Pancreas (tissue), 10 donors: ENCODE data around the gene ANKH. TPM values are rescaled to one million over a fixed set of nuclear protein-coding genes. Genes with fewer than 3 reads are reported as not detected.

Experiments used
- ATAC-seq, 4 donors: fragments of 200-7000 bp; cut with Tn5 transposase; one replicate each; pipeline versions ENCODE4 v1.8.0 to v1.9.1; 2020; ENCODE audit warnings: mild to moderate bottlenecking in 4 of 4, moderate library complexity in 4 of 4
- DNase-seq, 6 donors: peaks; one replicate each; pipeline ENCODE4 v3.0.0-alpha.2; 2020
- FAIRE-seq: peaks from 2 replicates; lab custom pipeline; 2012; peaks lifted over from hg19 to GRCh38; lab: Jason Lieb, UNC
- H3K27ac ChIP-seq, 4 donors: fragments of 200-600 bp; sonication (generic); 1 replicate in 3 of 4; 2 replicates in 1 of 4; pipeline versions ENCODE4 v1.5.0 to v1.8.0; 2020
- H3K27me3 ChIP-seq, 4 donors: fragments of 200-600 bp; one replicate each; pipeline ENCODE4 v1.8.0; 2021
- H3K36me3 ChIP-seq, 3 donors: fragments of 200-600 bp; sonication (generic) in 1 of 3; one replicate each; pipeline versions ENCODE4 v1.5.0 to v1.8.0; 2020 to 2021
- H3K4me1 ChIP-seq, 3 donors: fragments of 200-600 bp; one replicate each; pipeline ENCODE4 v1.8.0; 2021
- H3K4me3 ChIP-seq, 4 donors: fragments of 200-600 bp; sonication (generic) in 2 of 4; one replicate each; pipeline versions ENCODE4 v1.5.0 to v1.8.0; 2020 to 2021
- H3K9me3 ChIP-seq, 4 donors: fragments of 200-600 bp; one replicate each; pipeline ENCODE4 v1.8.0; 2021
- CTCF ChIP-seq, 4 donors: fragments of 200-600 bp; sonication (generic) in 3 of 4; IDR thresholded peaks; one replicate each; pipeline versions ENCODE4 v1.5.0 to v1.8.0; 2021; ENCODE audit warnings: antibody characterized with exemption in 4 of 4
- WGBS, 2 donors: extraction: QIAGEN DNeasy Blood & Tissue Kit; methylation state at CpG; one replicate each; pipeline ENCODE4 v1.1.7; 2013; 5-methylcytosine and 5-hydroxymethylcytosine counted together
- intact Hi-C, 3 donors: fragments of 100-400 bp; cut with DNase I; formaldehyde crosslinking; loops; one replicate each; pipeline versions ENCODE4 v1.11.1 to v1.14.2; 2022
- polyA plus RNA-seq, 2 donors: library from polyadenylated mRNA; stranded (reverse); fragments of 200-250 nt; gene quantifications; one replicate each; pipeline ENCODE4 v1.2.3, GENCODE V29; 2013
- total RNA-seq, 6 donors: library from RNA; stranded (reverse); fragmentation: NEBNext Ultra II Directional in 4 of 6; extraction: Animal tissue kit (Norgen Biotek cat#: 25700) in 4 of 6; gene quantifications; one replicate each; pipeline versions ENCODE4 v1.2.1 to v1.2.4, GENCODE V29; 2021 to 2023
- donor health status: healthy with polysubstance abuse.
- donor health status: DM: no; HTN: no; CAD: no; lungs with moderate emphysema.
- donor health status: DM: no; HTN: no; CAD: no.
- donor health status: control.
- donor health status: control.
- donor health status: Bipolar disorder and iron deficiency.
- donor health status: DM: yes; HTN: yes; CAD: no.
- donor health status: DM: no; HTN: no; CAD: no.
- donor health status: DM: no; HTN: no; CAD: no.
- donor health status: DM: yes; HTN: yes; CAD: no.

The ANKH gene
- total and polyA plus RNA-seq, 8 donors: 11.8 to 48.6 (median 37.7) TPM

GRCh38 chr5:14793851-14794250, 77.7 kb downstream of the ANKH start:
- FAIRE-seq (no peak), DNase-seq (no peak), ATAC-seq (no peak)
- no peaks in the 10 kb centered on the region for H3K27me3 ChIP-seq
- intact Hi-C loops: no loop called here
- no peaks in the 10 kb centered on the region for H3K9me3 ChIP-seq
- TF ChIP-seq CTCF (IDR thresholded peaks at IDR 0.05): no peak
- H3K36me3 ChIP-seq: no peaks in the 10 kb centered on the region
- no peaks in the 10 kb centered on the region for H3K4me1 ChIP-seq
- no peak overlapping the region for H3K27ac ChIP-seq
- WGBS, 2 donors: 76 to 82% methylated on average over 5 of the region's 5 CpGs
- H3K4me3 ChIP-seq: no peak overlapping the region

- Histone ChIP-seq H3K4me1 (no peaks in the 10 kb centered on the region), H3K36me3 (no peaks in the 10 kb centered on the region), H3K9me3 (no peaks in the 10 kb centered on the region), H3K27ac (no peak overlapping the region), H3K4me3 (no peak overlapping the region), H3K27me3 (no peaks in the 10 kb centered on the region)
- DNase-seq (no peak), FAIRE-seq (no peak), ATAC-seq (no peak)
- intact Hi-C loops: no loop called here
- no peak for TF ChIP-seq CTCF (IDR thresholded peaks at IDR 0.05)
- WGBS, 2 donors: 95 to 96% methylated on average over 5 of the region's 5 CpGs
Measured at GRCh38 chr5:14790911-14791310, 80.7 kb downstream of the ANKH start.

- 73 to 75% methylated on average over 2 of the region's 2 CpGs for WGBS, 2 donors
- Histone ChIP-seq H3K27ac (no peak overlapping the region), H3K27me3 (no peaks in the 10 kb centered on the region), H3K36me3 (no peaks in the 10 kb centered on the region), H3K4me3 (no peak overlapping the region), H3K4me1 (no peaks in the 10 kb centered on the region), H3K9me3 (no peaks in the 10 kb centered on the region)
- FAIRE-seq: no peak
- intact Hi-C loops: no loop called here
- TF ChIP-seq CTCF (IDR thresholded peaks at IDR 0.05): no peak
- no peak for ATAC-seq
- no peak for DNase-seq
Measured at GRCh38 chr5:14790220-14790619, 81.4 kb downstream of the ANKH start.

- no peak for TF ChIP-seq CTCF (IDR thresholded peaks at IDR 0.05)
- 79 to 81% methylated on average over 6 of the region's 6 CpGs for WGBS, 2 donors
- no peaks in the 10 kb centered on the region for H3K4me1 ChIP-seq
- H3K27me3 ChIP-seq: no peaks in the 10 kb centered on the region
- H3K9me3 ChIP-seq: no peaks in the 10 kb centered on the region
- no peak for ATAC-seq
- no peak overlapping the region for H3K4me3 ChIP-seq
- no peak overlapping the region for H3K27ac ChIP-seq
- no peaks in the 10 kb centered on the region for H3K36me3 ChIP-seq
- no peak for FAIRE-seq
- intact Hi-C loops: no loop called here
- DNase-seq: no peak
Measured at GRCh38 chr5:14787801-14788579, 83.6 kb downstream of the ANKH start.

GRCh38 chr5:14783691-14784090, 87.9 kb downstream of the ANKH start:
- no peaks in the 10 kb centered on the region for H3K27me3 ChIP-seq
- H3K27ac ChIP-seq: no peak overlapping the region
- no peak for ATAC-seq
- no peak for TF ChIP-seq CTCF (IDR thresholded peaks at IDR 0.05)
- no peak for DNase-seq
- FAIRE-seq: no peak
- intact Hi-C loops: no loop called here
- no peak overlapping the region for H3K4me3 ChIP-seq
- WGBS, 2 donors: 88 to 93% methylated on average over 4 of the region's 4 CpGs
- no peaks in the 10 kb centered on the region for H3K36me3 ChIP-seq
- no peaks in the 10 kb centered on the region for H3K4me1 ChIP-seq
- H3K9me3 ChIP-seq: no peaks in the 10 kb centered on the region
